Activated T-cell treated with anti-CD3 and anti-CD28 coated beads, Interleukin-2, amount 50 U/mL, for 24 hours (primary cell): ENCODE data around the gene UBXN11.

Experiments used
- DNase-seq: peaks from one replicate; pipeline ENCODE4 v3.0.0-alpha.2; 2020
- H3K27ac Mint-ChIP-seq: 2 replicates; pipeline ENCODE4 v1.8.0; 2020; ENCODE audit warnings: mild to moderate bottlenecking, mixed read lengths
- H3K27me3 Mint-ChIP-seq: 2 replicates; pipeline ENCODE4 v1.8.0; 2020; ENCODE audit warnings: mixed read lengths
- H3K36me3 Mint-ChIP-seq: 2 replicates; pipeline ENCODE4 v1.8.0; 2020; ENCODE audit warnings: low read depth, mixed read lengths
- H3K4me1 Mint-ChIP-seq: 2 replicates; pipeline ENCODE4 v1.8.0; 2020; ENCODE audit warnings: low read depth, mixed read lengths
- H3K4me3 Mint-ChIP-seq: 2 replicates; pipeline ENCODE4 v1.8.0; 2020; ENCODE audit warnings: mild to moderate bottlenecking, moderate library complexity, mixed read lengths
- H3K9me3 Mint-ChIP-seq: 2 replicates; pipeline ENCODE4 v1.8.0; 2020; ENCODE audit warnings: mixed read lengths

The UBXN11 gene

GRCh38 chr1:26281091-26281958 is 25.1 kb downstream of the UBXN11 start:
- H3K9me3 Mint-ChIP-seq, result no peaks in the 10 kb centered on the region
- H3K27me3 Mint-ChIP-seq, result no peaks in the 10 kb centered on the region
- H3K4me1 Mint-ChIP-seq, result peaks cover 91% of the 10 kb centered on the region
- DNase-seq, result no peak
- peak overlapping the region; percentile 98 for H3K27ac Mint-ChIP-seq
- H3K4me3 Mint-ChIP-seq, result peak overlapping the region; percentile 87
- H3K36me3 Mint-ChIP-seq, result peaks cover 93% of the 10 kb centered on the region

GRCh38 chr1:26280333-26281042 is 25.9 kb downstream of the UBXN11 start:
- Mint-ChIP-seq H3K4me1 (peaks cover 91% of the 10 kb centered on the region), H3K27me3 (no peaks in the 10 kb centered on the region), H3K4me3 (peak overlapping the region; percentile 87), H3K27ac (peak overlapping the region; percentile 98), H3K36me3 (peaks cover 92% of the 10 kb centered on the region), H3K9me3 (no peaks in the 10 kb centered on the region)
- DNase-seq, result no peak

DNA sequence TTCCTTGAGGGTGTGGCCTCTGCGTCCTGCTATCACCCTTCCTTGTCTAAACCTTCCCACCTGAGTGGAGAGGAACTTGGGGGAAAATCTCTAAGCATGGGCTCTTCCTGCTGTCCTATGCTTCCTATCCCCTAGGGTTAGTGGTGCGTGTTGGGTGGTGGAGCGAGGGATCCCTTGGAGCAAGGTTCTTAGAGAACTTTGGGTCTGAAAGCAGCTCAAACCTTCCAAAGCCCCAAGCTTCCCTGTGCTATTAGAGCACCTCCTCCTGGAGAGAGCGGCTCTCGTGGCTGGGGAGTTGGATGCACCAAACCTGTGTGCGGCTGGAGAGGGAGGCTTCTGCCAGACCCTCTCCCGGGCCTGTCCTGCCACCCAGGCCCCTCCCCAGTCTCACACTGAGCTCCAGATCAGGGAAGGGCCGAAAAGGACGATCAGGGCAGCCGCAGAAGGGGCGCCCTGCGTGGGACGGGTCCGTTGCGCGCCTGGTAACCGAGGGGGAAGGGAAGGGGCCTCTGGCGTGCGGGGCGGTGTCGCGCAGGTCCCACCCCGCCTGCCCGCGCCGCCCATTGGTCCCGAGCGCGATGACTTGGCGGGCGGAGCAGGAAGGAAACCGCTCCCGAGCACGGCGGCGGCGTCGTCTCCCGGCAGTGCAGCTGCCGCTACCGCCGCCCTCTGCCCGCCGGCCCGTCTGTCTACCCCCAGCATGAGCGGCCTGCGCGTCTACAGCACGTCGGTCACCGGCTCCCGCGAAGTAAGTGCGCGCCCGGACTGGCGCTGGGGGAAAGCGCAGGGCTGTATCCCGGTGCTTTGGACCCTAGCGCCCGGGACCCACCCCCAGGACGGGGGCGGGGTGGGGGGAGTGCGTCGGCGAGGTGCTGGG is 26.7 kb downstream of the UBXN11 start, which contains the start of gene SH3BGRL3:
Gene SH3BGRL3 (plus strand): TSS at position 631 of the 877 bp plus-strand sequence. CDS start 70 bp downstream, at position 701.
- Mint-ChIP-seq H3K27ac (peak within 1 kb of the TSS; percentile 98), H3K36me3 (peaks cover 91% of the 10 kb centered on the region), H3K4me1 (peaks cover 91% of the 10 kb centered on the region), H3K9me3 (no peaks in the 10 kb centered on the region), H3K27me3 (no peaks in the 10 kb centered on the region), H3K4me3 (peak within 1 kb of the TSS; percentile 87)
- peak; percentile 90 for DNase-seq

DNA sequence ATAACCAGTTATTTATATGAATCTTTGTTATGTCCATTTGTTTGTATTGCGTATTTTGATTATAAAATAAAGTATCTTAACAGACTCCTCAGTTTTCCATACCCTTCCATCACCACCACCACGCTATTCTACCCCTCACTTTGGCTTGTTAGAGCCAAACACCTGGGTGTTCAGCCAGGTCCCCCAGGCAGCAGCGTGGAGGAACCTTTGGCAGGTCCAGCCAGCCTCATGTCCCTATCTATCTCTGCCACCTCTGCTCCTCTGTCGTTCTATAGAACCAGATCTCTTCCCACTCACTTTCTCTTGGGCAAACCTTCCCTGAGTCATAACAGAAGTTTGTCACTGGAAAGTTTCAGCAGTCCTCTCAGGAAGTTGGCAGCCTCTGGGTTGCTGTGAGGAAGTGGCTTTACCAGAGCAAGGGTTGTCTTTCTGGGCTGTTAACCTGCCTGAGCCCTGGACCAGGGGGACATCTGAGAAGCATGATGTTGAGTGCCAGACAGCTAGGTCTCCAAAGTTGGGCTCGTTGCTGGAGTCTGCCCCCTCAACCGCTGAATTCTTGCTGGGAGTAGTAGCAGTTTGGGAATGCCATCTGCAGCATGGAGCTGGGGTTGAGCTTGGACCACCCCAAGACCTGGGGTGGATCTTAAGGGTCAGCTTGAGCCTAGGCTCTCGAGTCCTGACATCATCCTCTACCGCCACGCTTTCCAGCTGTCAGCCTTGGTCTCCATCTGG is 27.5 kb downstream of the UBXN11 start:
- Mint-ChIP-seq H3K9me3 (no peaks in the 10 kb centered on the region), H3K4me1 (peaks cover 90% of the 10 kb centered on the region), H3K27ac (peak overlapping the region; percentile 98), H3K36me3 (peaks cover 90% of the 10 kb centered on the region), H3K4me3 (peak overlapping the region; percentile 87), H3K27me3 (no peaks in the 10 kb centered on the region)
- peak; percentile 69 for DNase-seq

GRCh38 chr1:26278303-26278702 is 28.1 kb downstream of the UBXN11 start:
- peaks cover 86% of the 10 kb centered on the region for H3K36me3 Mint-ChIP-seq
- H3K4me3 Mint-ChIP-seq, result peak overlapping the region; percentile 87
- peak overlapping the region; percentile 98 for H3K27ac Mint-ChIP-seq
- H3K27me3 Mint-ChIP-seq, result no peaks in the 10 kb centered on the region
- no peak for DNase-seq
- H3K4me1 Mint-ChIP-seq, result peaks cover 84% of the 10 kb centered on the region
- H3K9me3 Mint-ChIP-seq, result no peaks in the 10 kb centered on the region

- peak overlapping the region; percentile 87 for H3K4me3 Mint-ChIP-seq
- H3K27me3 Mint-ChIP-seq, result no peaks in the 10 kb centered on the region
Measured at GRCh38 chr1:26277719-26278118, 28.7 kb downstream of the UBXN11 start.

GRCh38 chr1:26277261-26277661 is 29.2 kb downstream of the UBXN11 start:
- H3K4me3 Mint-ChIP-seq, result peak overlapping the region; percentile 64
- no peak for DNase-seq

More at GRCh38 chr1:26277719-26278118, 28.7 kb downstream of the UBXN11 start:
- Mint-ChIP-seq H3K27ac (peak overlapping the region; percentile 98), H3K4me1 (peaks cover 78% of the 10 kb centered on the region), H3K36me3 (peaks cover 86% of the 10 kb centered on the region), H3K9me3 (no peaks in the 10 kb centered on the region)
- DNase-seq, result no peak

DNA sequence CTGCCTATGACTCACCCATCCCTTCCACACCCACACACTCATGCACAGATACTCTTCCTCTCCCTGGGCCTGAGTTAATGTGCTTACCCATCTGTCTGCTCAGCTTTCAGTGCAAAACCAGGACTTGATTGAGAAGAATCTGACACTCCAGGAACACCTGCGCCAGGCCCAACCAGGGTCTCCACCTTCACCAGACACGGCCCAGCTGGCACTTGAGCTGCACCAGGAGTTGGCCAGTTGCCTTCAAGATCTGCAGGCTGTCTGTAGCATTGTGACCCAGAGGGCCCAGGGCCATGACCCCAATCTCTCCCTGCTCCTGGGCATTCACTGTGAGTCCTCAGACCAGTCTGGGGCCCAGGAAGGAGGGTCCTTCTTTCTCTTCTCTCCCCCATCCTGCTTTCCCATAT is 30.0 kb downstream of the UBXN11 start:
- H3K4me3 Mint-ChIP-seq, result peak overlapping the region; percentile 64
- H3K27me3 Mint-ChIP-seq, result no peaks in the 10 kb centered on the region
- no peaks in the 10 kb centered on the region for H3K9me3 Mint-ChIP-seq
- H3K27ac Mint-ChIP-seq, result peak overlapping the region; percentile 98
- no peak for DNase-seq
- H3K4me1 Mint-ChIP-seq, result peaks cover 65% of the 10 kb centered on the region
- peaks cover 84% of the 10 kb centered on the region for H3K36me3 Mint-ChIP-seq

More at GRCh38 chr1:26277261-26277661, 29.2 kb downstream of the UBXN11 start:
- Mint-ChIP-seq H3K4me1 (peaks cover 74% of the 10 kb centered on the region), H3K36me3 (peaks cover 84% of the 10 kb centered on the region), H3K27ac (peak overlapping the region; percentile 98), H3K27me3 (no peaks in the 10 kb centered on the region), H3K9me3 (no peaks in the 10 kb centered on the region)

- peak; percentile 85 for DNase-seq
- no peaks in the 10 kb centered on the region for H3K27me3 Mint-ChIP-seq
- H3K9me3 Mint-ChIP-seq, result no peaks in the 10 kb centered on the region
- H3K36me3 Mint-ChIP-seq, result peaks cover 84% of the 10 kb centered on the region
- peak overlapping the region; percentile 64 for H3K4me3 Mint-ChIP-seq
- H3K27ac Mint-ChIP-seq, result peak overlapping the region; percentile 98
- peaks cover 59% of the 10 kb centered on the region for H3K4me1 Mint-ChIP-seq
Measured at GRCh38 chr1:26275580-26276431, 30.6 kb downstream of the UBXN11 start.

DNA sequence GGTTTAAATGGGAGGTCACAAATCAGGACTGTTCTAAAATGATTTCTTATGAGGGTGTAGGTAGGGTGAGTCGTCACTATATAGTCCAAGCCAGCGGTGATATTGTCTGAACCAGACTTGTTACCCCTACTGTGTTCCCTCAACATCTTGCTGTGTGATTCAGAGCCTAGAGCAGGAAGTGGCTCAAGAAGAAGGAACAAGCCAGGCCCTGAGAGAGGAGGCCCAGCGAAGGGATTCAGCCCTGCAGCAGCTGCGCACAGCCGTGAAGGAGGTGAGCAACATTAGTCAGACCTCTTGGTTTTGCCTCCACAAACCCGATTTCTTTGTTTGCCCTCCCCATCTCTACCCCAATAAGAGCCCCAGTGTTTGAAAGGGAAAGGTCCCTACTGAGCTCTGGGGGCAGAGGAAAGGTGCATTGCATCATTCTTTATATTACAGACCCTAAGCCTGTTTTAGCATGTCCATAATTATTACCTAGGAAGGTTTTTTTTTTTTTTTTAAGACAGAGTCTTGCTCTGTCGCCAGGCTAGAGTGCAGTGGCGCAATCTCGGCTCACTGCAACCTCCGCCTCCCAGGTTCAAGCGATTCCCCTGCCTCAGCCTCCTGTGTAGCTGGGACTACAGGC is 31.5 kb downstream of the UBXN11 start:
- Mint-ChIP-seq H3K36me3 (peaks cover 86% of the 10 kb centered on the region), H3K27me3 (no peaks in the 10 kb centered on the region), H3K9me3 (no peaks in the 10 kb centered on the region), H3K4me1 (peaks cover 56% of the 10 kb centered on the region), H3K27ac (peak overlapping the region; percentile 98), H3K4me3 (no peak overlapping the region)
- no peak for DNase-seq

- no peak for DNase-seq
- H3K4me3 Mint-ChIP-seq, result no peak overlapping the region
- H3K36me3 Mint-ChIP-seq, result peaks cover 90% of the 10 kb centered on the region
- no peak overlapping the region for H3K27ac Mint-ChIP-seq
- peaks cover 13% of the 10 kb centered on the region for H3K9me3 Mint-ChIP-seq
- no peaks in the 10 kb centered on the region for H3K27me3 Mint-ChIP-seq
- peaks cover 11% of the 10 kb centered on the region for H3K4me1 Mint-ChIP-seq
Measured at GRCh38 chr1:26269198-26269550, 37.3 kb downstream of the UBXN11 start.

- Mint-ChIP-seq H3K4me1 (peaks cover 9% of the 10 kb centered on the region), H3K4me3 (no peak overlapping the region), H3K27me3 (no peaks in the 10 kb centered on the region), H3K9me3 (peaks cover 13% of the 10 kb centered on the region), H3K36me3 (peaks cover 94% of the 10 kb centered on the region), H3K27ac (no peak overlapping the region)
- no peak for DNase-seq
Measured at GRCh38 chr1:26268290-26269197, 37.9 kb downstream of the UBXN11 start.
